ENCODE data around the gene CDC37L1. TPM values are rescaled to one million over a fixed set of nuclear protein-coding genes. Genes with fewer than 3 reads are reported as not detected.

CDC37L1 gene
- total and polyA plus RNA-seq, 2 donors (not counting 1 experiment from before 2014, with no cell fraction given): 15.2 to 16.7 TPM

DNA sequence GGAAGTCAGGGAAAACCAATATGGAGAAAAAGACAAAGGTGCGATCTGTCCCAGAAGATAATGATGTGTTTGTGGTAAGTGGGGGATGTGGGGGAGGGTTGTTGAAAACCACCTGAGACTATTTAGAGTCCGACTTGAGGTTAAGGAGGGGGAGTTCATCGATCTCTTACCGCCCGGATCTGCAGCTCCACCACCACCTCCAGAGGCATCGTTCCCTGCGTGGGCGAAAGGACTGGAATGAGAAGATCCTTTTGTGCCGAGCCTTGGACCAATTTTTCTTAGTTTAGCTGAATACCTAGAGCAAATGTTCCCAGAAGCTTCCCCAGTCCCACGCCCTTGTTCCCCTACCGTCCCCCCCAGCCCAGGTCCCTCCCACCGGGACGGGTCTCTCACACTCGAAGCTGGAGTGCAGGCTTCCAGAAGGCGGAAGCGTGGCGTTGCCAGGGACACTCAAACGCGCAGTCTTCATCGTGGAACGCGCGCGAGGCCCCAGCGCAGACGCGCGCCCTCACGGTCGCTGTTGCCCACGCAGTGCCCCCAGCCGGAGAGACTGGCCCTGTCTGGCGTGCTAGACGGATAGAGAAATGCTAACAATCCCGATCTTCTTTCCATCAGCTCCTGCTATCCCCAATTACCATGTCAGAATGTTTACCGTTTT lies 13.2 kb upstream of the CDC37L1 start, which contains the start of gene SPATA6L:
SPATA6L (minus strand) TSS at position 439 of the 658 bp plus-strand sequence; CDS start at position 209, 230 bp downstream.
- H3K79me2 ChIP-seq (ENCODE audit: control insufficient read depth, insufficient read depth, low read length): no peaks in the 10 kb centered on the region
- H3K27me3 ChIP-seq (ENCODE audit: control insufficient read depth, insufficient read depth, low read length): no peaks in the 10 kb centered on the region
- H3K9me3 ChIP-seq (ENCODE audit: control insufficient read depth, insufficient read depth, low read depth, low read length): no peaks in the 10 kb centered on the region
- peak within 1 kb of the TSS; percentile 86 for H3K4me2 ChIP-seq (ENCODE audit: extremely low read depth, insufficient read depth, low read length)
- peak; percentile 48 to 63 for DNase-seq (ENCODE audit: low read depth in 2 of 2)
- H4K20me1 ChIP-seq (ENCODE audit: control insufficient read depth, extremely low read depth, insufficient read depth, low read length): no peaks in the 10 kb centered on the region
- H3K36me3 ChIP-seq (ENCODE audit: control insufficient read depth, insufficient read depth, low read length): no peaks in the 10 kb centered on the region
- peak within 1 kb of the TSS; percentile 81 for H2AFZ ChIP-seq (ENCODE audit: low read length)
- peak within 1 kb of the TSS; percentile 43 for H3K9ac ChIP-seq (ENCODE audit: insufficient read depth, low read length)
- TF ChIP-seq EZH2 (IDR thresholded peaks at IDR 0.05; ENCODE audit: low read length, missing control alignments): no peak
- TF ChIP-seq, protein P1, sequence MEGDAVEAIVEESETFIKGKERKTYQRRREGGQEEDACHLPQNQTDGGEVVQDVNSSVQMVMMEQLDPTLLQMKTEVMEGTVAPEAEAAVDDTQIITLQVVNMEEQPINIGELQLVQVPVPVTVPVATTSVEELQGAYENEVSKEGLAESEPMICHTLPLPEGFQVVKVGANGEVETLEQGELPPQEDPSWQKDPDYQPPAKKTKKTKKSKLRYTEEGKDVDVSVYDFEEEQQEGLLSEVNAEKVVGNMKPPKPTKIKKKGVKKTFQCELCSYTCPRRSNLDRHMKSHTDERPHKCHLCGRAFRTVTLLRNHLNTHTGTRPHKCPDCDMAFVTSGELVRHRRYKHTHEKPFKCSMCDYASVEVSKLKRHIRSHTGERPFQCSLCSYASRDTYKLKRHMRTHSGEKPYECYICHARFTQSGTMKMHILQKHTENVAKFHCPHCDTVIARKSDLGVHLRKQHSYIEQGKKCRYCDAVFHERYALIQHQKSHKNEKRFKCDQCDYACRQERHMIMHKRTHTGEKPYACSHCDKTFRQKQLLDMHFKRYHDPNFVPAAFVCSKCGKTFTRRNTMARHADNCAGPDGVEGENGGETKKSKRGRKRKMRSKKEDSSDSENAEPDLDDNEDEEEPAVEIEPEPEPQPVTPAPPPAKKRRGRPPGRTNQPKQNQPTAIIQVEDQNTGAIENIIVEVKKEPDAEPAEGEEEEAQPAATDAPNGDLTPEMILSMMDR (conservative IDR thresholded peaks at IDR 0.05 in 1 of 2, IDR thresholded peaks at IDR 0.05 in 1 of 2; ENCODE audit: low read depth in 1 of 2, low read length in 2 of 2): peak in 1 of 2 donors; percentile 19
- peaks cover 11% of the 10 kb centered on the region for H3K4me1 ChIP-seq (ENCODE audit: control insufficient read depth, extremely low read depth, insufficient read depth, low read length)
- H3K27ac ChIP-seq (ENCODE audit: insufficient read depth, low read length): peak within 1 kb of the TSS; percentile 24
- H3K4me3 ChIP-seq (replicated peaks in 1 of 4; ENCODE audit: control extremely low read depth in 1 of 4, insufficient read depth in 1 of 4, low read depth in 3 of 4, low read length in 4 of 4): peak within 1 kb of the TSS; percentile 31 to 62 (median 58)

DNA sequence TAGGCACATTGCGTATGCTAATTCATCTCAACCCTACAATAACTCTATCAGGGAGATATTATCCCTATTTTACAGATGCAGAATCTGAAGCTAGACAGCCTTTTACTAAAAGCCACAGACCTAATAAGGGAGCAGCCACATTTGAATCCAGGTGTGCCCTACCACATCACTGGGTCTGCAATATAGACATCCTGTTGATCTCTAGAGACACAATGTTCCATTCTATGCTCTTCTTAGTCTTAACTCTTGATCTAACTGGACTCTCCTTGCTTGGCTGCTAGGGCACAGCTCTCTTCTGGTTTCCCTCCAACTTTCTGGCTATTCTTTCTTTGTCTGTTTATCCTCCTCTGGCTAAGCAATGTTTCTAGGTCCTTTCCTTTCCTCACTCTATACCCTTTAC lies 11.7 kb upstream of the CDC37L1 start:
- H3K4me3 ChIP-seq (replicated peaks in 1 of 4; ENCODE audit: control extremely low read depth in 1 of 4, insufficient read depth in 1 of 4, low read depth in 3 of 4, low read length in 4 of 4): no peak overlapping the region
- H3K9me3 ChIP-seq (ENCODE audit: control insufficient read depth, insufficient read depth, low read depth, low read length): no peaks in the 10 kb centered on the region
- TF ChIP-seq EZH2 (IDR thresholded peaks at IDR 0.05; ENCODE audit: low read length, missing control alignments): no peak
- TF ChIP-seq, protein P1 (conservative IDR thresholded peaks at IDR 0.05 in 1 of 2, IDR thresholded peaks at IDR 0.05 in 1 of 2; ENCODE audit: low read depth in 1 of 2, low read length in 2 of 2): no peak
- no peak for DNase-seq (ENCODE audit: low read depth in 2 of 2)
- peaks cover 8% of the 10 kb centered on the region for H3K4me1 ChIP-seq (ENCODE audit: control insufficient read depth, extremely low read depth, insufficient read depth, low read length)
- no peaks in the 10 kb centered on the region for H3K79me2 ChIP-seq (ENCODE audit: control insufficient read depth, insufficient read depth, low read length)
- H3K27ac ChIP-seq (ENCODE audit: insufficient read depth, low read length): no peak overlapping the region
- no peaks in the 10 kb centered on the region for H3K36me3 ChIP-seq (ENCODE audit: control insufficient read depth, insufficient read depth, low read length)
- no peak overlapping the region for H3K9ac ChIP-seq (ENCODE audit: insufficient read depth, low read length)
- no peak overlapping the region for H3K4me2 ChIP-seq (ENCODE audit: extremely low read depth, insufficient read depth, low read length)
- no peaks in the 10 kb centered on the region for H4K20me1 ChIP-seq (ENCODE audit: control insufficient read depth, extremely low read depth, insufficient read depth, low read length)
- H3K27me3 ChIP-seq (ENCODE audit: control insufficient read depth, insufficient read depth, low read length): no peaks in the 10 kb centered on the region
- H2AFZ ChIP-seq (ENCODE audit: low read length): no peak overlapping the region

DNA sequence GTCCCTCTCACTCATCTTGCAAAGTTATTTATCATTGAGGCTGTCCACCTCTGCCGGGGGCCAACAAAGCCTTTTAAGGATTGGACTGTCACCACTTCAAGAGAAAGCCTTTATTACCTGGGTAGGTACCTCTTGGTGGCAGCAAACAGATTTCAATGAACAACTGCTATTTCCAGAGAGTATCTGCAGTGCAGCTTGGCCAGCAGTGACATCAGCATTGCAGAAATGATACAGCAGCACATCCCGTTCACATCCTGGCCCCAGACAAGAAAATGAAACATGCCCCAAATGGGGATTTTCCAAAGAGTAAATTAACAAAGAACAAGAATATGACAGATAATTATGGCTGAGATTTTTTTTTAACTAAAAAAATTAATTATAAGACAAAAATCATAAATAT lies 10.8 kb upstream of the CDC37L1 start:
- Histone ChIP-seq H3K79me2 (ENCODE audit: control insufficient read depth, insufficient read depth, low read length) (no peaks in the 10 kb centered on the region), H3K27ac (ENCODE audit: insufficient read depth, low read length) (no peak overlapping the region)
- no peak for DNase-seq (ENCODE audit: low read depth in 2 of 2)

More for the DNA sequence above, 10.8 kb upstream of the CDC37L1 start:
- Histone ChIP-seq H3K27me3 (ENCODE audit: control insufficient read depth, insufficient read depth, low read length) (no peaks in the 10 kb centered on the region), H3K9me3 (ENCODE audit: control insufficient read depth, insufficient read depth, low read depth, low read length) (no peaks in the 10 kb centered on the region), H3K9ac (ENCODE audit: insufficient read depth, low read length) (no peak overlapping the region), H3K4me2 (ENCODE audit: extremely low read depth, insufficient read depth, low read length) (no peak overlapping the region), H2AFZ (ENCODE audit: low read length) (no peak overlapping the region), H4K20me1 (ENCODE audit: control insufficient read depth, extremely low read depth, insufficient read depth, low read length) (no peaks in the 10 kb centered on the region), H3K36me3 (ENCODE audit: control insufficient read depth, insufficient read depth, low read length) (no peaks in the 10 kb centered on the region), H3K4me1 (ENCODE audit: control insufficient read depth, extremely low read depth, insufficient read depth, low read length) (peaks cover 3% of the 10 kb centered on the region), H3K4me3 (replicated peaks in 1 of 4; ENCODE audit: control extremely low read depth in 1 of 4, insufficient read depth in 1 of 4, low read depth in 3 of 4, low read length in 4 of 4) (no peak overlapping the region)
- TF ChIP-seq, protein P1 (conservative IDR thresholded peaks at IDR 0.05 in 1 of 2, IDR thresholded peaks at IDR 0.05 in 1 of 2; ENCODE audit: low read depth in 1 of 2, low read length in 2 of 2): no peak
- TF ChIP-seq EZH2 (IDR thresholded peaks at IDR 0.05; ENCODE audit: low read length, missing control alignments): no peak
